ENCODE data around the gene RPH3AL.
A peak's percentile ranks its signal among the peaks of the same experiment; 100 is the strongest.
"Not testable (repeated sequence)": the region's sequence is repeated elsewhere in the genome, so short reads cannot be mapped to it uniquely, and the experiment has no call there.

Gene RPH3AL

GRCh38 chr17:319266-319665, 33.3 kb downstream of the RPH3AL start:
- no peak for DNase-seq

- not testable (repeated sequence) for DNase-seq
Measured at GRCh38 chr17:317070-317469, 35.5 kb downstream of the RPH3AL start.

GRCh38 chr17:315399-315798, 37.2 kb downstream of the RPH3AL start:
- DNase-seq: not testable (repeated sequence)

- DNase-seq: not testable (repeated sequence)
Measured at GRCh38 chr17:314614-314944, 38.0 kb downstream of the RPH3AL start.

GRCh38 chr17:313911-314613, 38.5 kb downstream of the RPH3AL start:
- no peak for DNase-seq

GRCh38 chr17:313231-313630, 39.4 kb downstream of the RPH3AL start:
- no peak for DNase-seq

- DNase-seq: no peak
Measured at GRCh38 chr17:312476-313148, 40.0 kb downstream of the RPH3AL start.

GRCh38 chr17:311119-311782, 41.4 kb downstream of the RPH3AL start:
- no peak for DNase-seq

- no peak for DNase-seq
Measured at GRCh38 chr17:310111-311010, 42.2 kb downstream of the RPH3AL start.

- peak; percentile 43 for DNase-seq
Measured at GRCh38 chr17:309361-309888, 43.2 kb downstream of the RPH3AL start.

GRCh38 chr17:307741-308507, 44.7 kb downstream of the RPH3AL start:
- no peak for DNase-seq

GRCh38 chr17:307295-307691, 45.3 kb downstream of the RPH3AL start:
- DNase-seq: no peak

GRCh38 chr17:306536-307294, 45.9 kb downstream of the RPH3AL start:
- DNase-seq: no peak

GRCh38 chr17:306116-306515, 46.5 kb downstream of the RPH3AL start:
- DNase-seq: no peak

GRCh38 chr17:305090-305976, 47.3 kb downstream of the RPH3AL start:
- DNase-seq: no peak

GRCh38 chr17:304461-304860, 48.1 kb downstream of the RPH3AL start:
- DNase-seq: no peak

- no peak for DNase-seq
Measured at GRCh38 chr17:303168-303567, 49.4 kb downstream of the RPH3AL start.

- DNase-seq: no peak
Measured at GRCh38 chr17:302300-302698, 50.3 kb downstream of the RPH3AL start.

- no peak for DNase-seq
Measured at GRCh38 chr17:301681-302299, 50.8 kb downstream of the RPH3AL start.

Measured in fibroblast of skin of scalp (primary cell).